WTC11 (cell line): ENCODE results near the gene UGP2. TPM values are rescaled to one million over a fixed set of nuclear protein-coding genes. Genes with fewer than 3 reads are reported as not detected.

Experiments used
- ATAC-seq: fragments of 200-7000 bp; cut with Tn5 transposase; 2 replicates; pipeline ENCODE4 v1.10.0; 2021; ENCODE audit warnings: mild to moderate bottlenecking, moderate library complexity
- CTCF ChIA-PET: fragments of 300-600 bp; sonication (Branson Sonifier 250); formaldehyde crosslinking; loops from one replicate; lab custom pipeline; 2021; ENCODE audit warnings: antibody characterized with exemption; lab: Charles Lee
- POLR2A ChIA-PET: fragments of 350-600 bp; sonication (Branson Sonifier 250); formaldehyde crosslinking; loops from one replicate; lab custom pipeline; 2021; ENCODE audit warnings: antibody characterized with exemption; lab: Charles Lee
- DNase-seq: peaks from one replicate; pipeline ENCODE4 v3.0.0; 2021; ENCODE audit warnings: low spot score
- H3K27ac Mint-ChIP-seq: 2 replicates; pipeline ENCODE4 v1.8.0; 2021; ENCODE audit warnings: mixed read lengths
- H3K27me3 Mint-ChIP-seq: 2 replicates; pipeline ENCODE4 v1.8.0; 2021; ENCODE audit warnings: low read depth, mild to moderate bottlenecking, moderate library complexity, mixed read lengths
- H3K36me3 Mint-ChIP-seq: 2 replicates; pipeline ENCODE4 v1.8.0; 2021; ENCODE audit warnings: mixed read lengths
- H3K4me1 Mint-ChIP-seq: 2 replicates; pipeline ENCODE4 v1.8.0; 2022; ENCODE audit warnings: mixed read lengths
- H3K4me3 Mint-ChIP-seq: 2 replicates; pipeline ENCODE4 v1.8.0; 2021; ENCODE audit warnings: mild to moderate bottlenecking, moderate library complexity, mixed read lengths
- H3K9me3 Mint-ChIP-seq: 2 replicates; pipeline ENCODE4 v1.8.0; 2021; ENCODE audit warnings: mixed read lengths
- ATF1 ChIP-seq: sonication (generic); formaldehyde crosslinking; IDR thresholded peaks from 2 replicates; pipeline ENCODE4 v1.8.1; 2023; ENCODE audit warnings: mild to moderate bottlenecking, moderate library complexity, missing genetic modification reagents
- CREB1 ChIP-seq: sonication (generic); formaldehyde crosslinking; IDR thresholded peaks from 2 replicates; pipeline ENCODE4 v1.8.0; 2023; ENCODE audit warnings: mild to moderate bottlenecking, missing genetic modification reagents
- FOXJ3 ChIP-seq: sonication (generic); formaldehyde crosslinking; IDR thresholded peaks from 2 replicates; pipeline ENCODE4 v1.9.0; 2021; ENCODE audit warnings: missing genetic modification reagents, mild to moderate bottlenecking, borderline replicate concordance
- GABPB1 ChIP-seq: sonication (generic); formaldehyde crosslinking; IDR thresholded peaks from 2 replicates; pipeline ENCODE4 v1.8.1; 2023; ENCODE audit warnings: mild to moderate bottlenecking, missing genetic modification reagents
- HMGA2 ChIP-seq: fragments of 250-450 bp; sonication (Bioruptor Pico); IDR thresholded peaks from 2 replicates; pipeline ENCODE4 v1.4.0; 2021; ENCODE audit warnings: mild to moderate bottlenecking, moderate library complexity
- KAT7 ChIP-seq: sonication (generic); formaldehyde crosslinking; IDR thresholded peaks from 2 replicates; pipeline ENCODE4 v1.8.1; 2023; ENCODE audit warnings: missing genetic modification reagents, mild to moderate bottlenecking, borderline replicate concordance
- NFATC4 ChIP-seq: fragments of 250-450 bp; sonication (Bioruptor Pico); IDR thresholded peaks from 2 replicates; pipeline ENCODE4 v1.9.0; 2021; ENCODE audit warnings: mild to moderate bottlenecking
- NFYB ChIP-seq: sonication (generic); formaldehyde crosslinking; conservative IDR thresholded peaks from 2 replicates; pipeline ENCODE4 v1.8.0; 2022; ENCODE audit warnings: low read depth, missing genetic modification reagents
- NR2C2 ChIP-seq: sonication (generic); formaldehyde crosslinking; IDR thresholded peaks from 2 replicates; pipeline ENCODE4 v1.8.0; 2022; ENCODE audit warnings: mild to moderate bottlenecking, missing genetic modification reagents
- RELA ChIP-seq: sonication (generic); formaldehyde crosslinking; IDR thresholded peaks from 2 replicates; pipeline ENCODE4 v1.8.1; 2022; ENCODE audit warnings: missing genetic modification reagents, mild to moderate bottlenecking, borderline replicate concordance
- RORB ChIP-seq: fragments of 250-450 bp; sonication (Bioruptor Pico); IDR thresholded peaks from 2 replicates; pipeline ENCODE4 v1.9.0; 2021; ENCODE audit warnings: mild to moderate bottlenecking
- SMAD3 ChIP-seq: sonication (generic); formaldehyde crosslinking; IDR thresholded peaks from 2 replicates; pipeline ENCODE4 v1.8.0; 2022; ENCODE audit warnings: missing genetic modification reagents, mild to moderate bottlenecking, borderline replicate concordance
- TEAD4 ChIP-seq: sonication (generic); formaldehyde crosslinking; IDR thresholded peaks from 2 replicates; pipeline ENCODE4 v1.8.0; 2022; ENCODE audit warnings: mild to moderate bottlenecking, missing genetic modification reagents
- ZBTB21 ChIP-seq: sonication (generic); formaldehyde crosslinking; IDR thresholded peaks from 2 replicates; pipeline ENCODE4 v1.8.1; 2023; ENCODE audit warnings: mild to moderate bottlenecking, missing genetic modification reagents, borderline replicate concordance
- ZNF219 ChIP-seq: sonication (generic); formaldehyde crosslinking; IDR thresholded peaks from 2 replicates; pipeline ENCODE4 v1.8.0; 2023; ENCODE audit warnings: missing genetic modification reagents, mild to moderate bottlenecking, borderline replicate concordance
- ZNF263 ChIP-seq: sonication (generic); formaldehyde crosslinking; IDR thresholded peaks from 2 replicates; pipeline ENCODE4 v1.8.1; 2022; ENCODE audit warnings: low read depth, mild to moderate bottlenecking, moderate library complexity, missing genetic modification reagents
- ZNF416 ChIP-seq: fragments of 250-450 bp; sonication (Bioruptor Pico); IDR thresholded peaks from 2 replicates; pipeline ENCODE4 v1.9.0; 2021; ENCODE audit warnings: mild to moderate bottlenecking, inconsistent platforms
- ZNF423 ChIP-seq: fragments of 250-450 bp; sonication (Bioruptor Pico); IDR thresholded peaks from 2 replicates; pipeline ENCODE4 v2.1.2; 2022; ENCODE audit warnings: mild to moderate bottlenecking, moderate library complexity
- total RNA-seq: library from RNA; stranded (reverse); gene quantifications from 3 replicates; pipeline ENCODE4 v1.2.3, GENCODE V29; 2021
- TF ChIP-seq, protein P1 (sequence below): sonication (generic); formaldehyde crosslinking; IDR thresholded peaks from 2 replicates; pipeline ENCODE4 v1.8.0; 2023; ENCODE audit warnings: missing genetic modification reagents
- TF ChIP-seq, protein P2 (sequence below): fragments of 250-450 bp; sonication (Bioruptor Pico); conservative IDR thresholded peaks from 2 replicates; pipeline ENCODE4 v1.9.0; 2021; ENCODE audit warnings: mild to moderate bottlenecking
- TF ChIP-seq, protein P3 (sequence below): sonication (generic); formaldehyde crosslinking; IDR thresholded peaks from 2 replicates; pipeline ENCODE4 v1.8.1; 2023; ENCODE audit warnings: mild to moderate bottlenecking, missing genetic modification reagents, borderline replicate concordance
- TF ChIP-seq, protein P4 (sequence below): sonication (generic); formaldehyde crosslinking; IDR thresholded peaks from 2 replicates; pipeline ENCODE4 v1.8.1; 2023; ENCODE audit warnings: mild to moderate bottlenecking, missing genetic modification reagents, moderate library complexity
- TF ChIP-seq, protein P5 (sequence below): fragments of 250-450 bp; sonication (Bioruptor Pico); IDR thresholded peaks from 2 replicates; pipeline ENCODE4 v2.1.2; 2022; ENCODE audit warnings: mild to moderate bottlenecking, moderate library complexity
- TF ChIP-seq, protein P6 (sequence below): fragments of 250-450 bp; sonication (Bioruptor Pico); IDR thresholded peaks from 2 replicates; pipeline ENCODE4 v1.9.0; 2021; ENCODE audit warnings: mild to moderate bottlenecking
- TF ChIP-seq, protein P7 (sequence below): sonication (generic); formaldehyde crosslinking; IDR thresholded peaks from 2 replicates; pipeline ENCODE4 v1.8.1; 2022; ENCODE audit warnings: low read depth, missing genetic modification reagents, borderline replicate concordance

The UGP2 gene
- total RNA-seq, 1 experiment from 2014 or later = 543 TPM

DNA sequence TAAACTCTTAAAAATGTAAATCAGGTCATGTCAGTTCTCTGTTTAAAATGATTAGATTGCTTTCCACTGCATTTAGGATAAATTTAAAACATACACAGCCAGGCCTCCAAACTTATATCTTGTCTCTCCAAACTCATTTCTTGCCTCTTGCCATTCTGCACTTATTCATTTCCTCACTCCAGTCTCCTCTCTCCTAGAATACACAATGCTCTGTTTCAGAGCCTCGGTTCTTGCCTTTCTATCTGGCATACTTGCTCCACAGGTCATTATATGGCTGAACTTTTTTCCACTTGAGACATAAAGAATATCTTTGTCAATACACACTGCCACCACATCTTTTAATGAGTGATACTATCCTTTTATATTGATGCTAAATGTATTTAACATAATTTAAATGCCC is 10.5 kb upstream of the UGP2 start:
- CTCF ChIA-PET = no interaction called here
- H3K27ac Mint-ChIP-seq = no peak overlapping the region
- TF ChIP-seq NR2C2 (CRISPR knock-in tag) = no peak
- no peak for TF ChIP-seq NFATC4 (CRISPR knock-in tag)
- TF ChIP-seq CREB1 (CRISPR knock-in tag) = no peak
- TF ChIP-seq ZNF416 = no peak
- no peak for TF ChIP-seq HMGA2 (CRISPR knock-in tag)
- TF ChIP-seq, protein P1, sequence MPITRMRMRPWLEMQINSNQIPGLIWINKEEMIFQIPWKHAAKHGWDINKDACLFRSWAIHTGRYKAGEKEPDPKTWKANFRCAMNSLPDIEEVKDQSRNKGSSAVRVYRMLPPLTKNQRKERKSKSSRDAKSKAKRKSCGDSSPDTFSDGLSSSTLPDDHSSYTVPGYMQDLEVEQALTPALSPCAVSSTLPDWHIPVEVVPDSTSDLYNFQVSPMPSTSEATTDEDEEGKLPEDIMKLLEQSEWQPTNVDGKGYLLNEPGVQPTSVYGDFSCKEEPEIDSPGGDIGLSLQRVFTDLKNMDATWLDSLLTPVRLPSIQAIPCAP (CRISPR knock-in tag) = no peak
- TF ChIP-seq TEAD4 = no peak
- no peak for TF ChIP-seq GABPB1 (CRISPR knock-in tag)
- TF ChIP-seq, protein P2, sequence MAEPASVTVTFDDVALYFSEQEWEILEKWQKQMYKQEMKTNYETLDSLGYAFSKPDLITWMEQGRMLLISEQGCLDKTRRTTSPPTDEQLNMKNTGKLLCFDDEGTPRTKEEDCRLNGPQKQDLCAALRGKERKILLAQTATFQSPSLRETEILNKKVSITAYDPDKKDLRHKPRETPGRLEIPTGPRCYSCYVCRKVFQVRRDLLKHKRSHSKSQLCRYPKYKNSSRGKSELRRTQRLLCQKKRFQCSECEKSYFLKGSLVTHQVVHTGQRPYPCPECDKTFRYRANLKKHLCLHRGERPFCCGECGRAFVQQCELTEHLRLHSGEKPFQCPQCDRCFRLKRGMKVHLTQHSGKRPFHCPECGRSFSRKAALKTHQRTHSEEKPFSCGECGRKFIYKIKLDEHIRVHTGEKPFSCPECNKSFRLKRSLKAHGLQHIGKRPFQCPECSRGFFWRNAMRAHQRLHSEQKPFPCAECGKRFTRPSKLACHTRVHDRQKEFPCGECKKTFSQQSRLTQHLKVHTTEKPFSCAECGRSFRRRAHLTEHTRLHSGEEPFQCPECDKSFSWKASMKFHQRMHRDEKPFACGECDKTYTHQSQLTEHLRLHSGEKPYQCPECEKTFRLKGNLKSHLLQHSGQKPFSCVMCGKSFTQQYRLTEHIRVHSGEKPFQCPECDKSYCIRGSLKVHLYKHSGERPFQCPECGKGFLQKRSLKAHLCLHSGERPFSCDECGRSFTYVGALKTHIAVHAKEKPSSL = no peak
- TF ChIP-seq ZNF219 (CRISPR knock-in tag) = no peak
- TF ChIP-seq KAT7 (CRISPR knock-in tag) = no peak
- TF ChIP-seq ATF1 (CRISPR knock-in tag) = no peak
- TF ChIP-seq, protein P3, sequence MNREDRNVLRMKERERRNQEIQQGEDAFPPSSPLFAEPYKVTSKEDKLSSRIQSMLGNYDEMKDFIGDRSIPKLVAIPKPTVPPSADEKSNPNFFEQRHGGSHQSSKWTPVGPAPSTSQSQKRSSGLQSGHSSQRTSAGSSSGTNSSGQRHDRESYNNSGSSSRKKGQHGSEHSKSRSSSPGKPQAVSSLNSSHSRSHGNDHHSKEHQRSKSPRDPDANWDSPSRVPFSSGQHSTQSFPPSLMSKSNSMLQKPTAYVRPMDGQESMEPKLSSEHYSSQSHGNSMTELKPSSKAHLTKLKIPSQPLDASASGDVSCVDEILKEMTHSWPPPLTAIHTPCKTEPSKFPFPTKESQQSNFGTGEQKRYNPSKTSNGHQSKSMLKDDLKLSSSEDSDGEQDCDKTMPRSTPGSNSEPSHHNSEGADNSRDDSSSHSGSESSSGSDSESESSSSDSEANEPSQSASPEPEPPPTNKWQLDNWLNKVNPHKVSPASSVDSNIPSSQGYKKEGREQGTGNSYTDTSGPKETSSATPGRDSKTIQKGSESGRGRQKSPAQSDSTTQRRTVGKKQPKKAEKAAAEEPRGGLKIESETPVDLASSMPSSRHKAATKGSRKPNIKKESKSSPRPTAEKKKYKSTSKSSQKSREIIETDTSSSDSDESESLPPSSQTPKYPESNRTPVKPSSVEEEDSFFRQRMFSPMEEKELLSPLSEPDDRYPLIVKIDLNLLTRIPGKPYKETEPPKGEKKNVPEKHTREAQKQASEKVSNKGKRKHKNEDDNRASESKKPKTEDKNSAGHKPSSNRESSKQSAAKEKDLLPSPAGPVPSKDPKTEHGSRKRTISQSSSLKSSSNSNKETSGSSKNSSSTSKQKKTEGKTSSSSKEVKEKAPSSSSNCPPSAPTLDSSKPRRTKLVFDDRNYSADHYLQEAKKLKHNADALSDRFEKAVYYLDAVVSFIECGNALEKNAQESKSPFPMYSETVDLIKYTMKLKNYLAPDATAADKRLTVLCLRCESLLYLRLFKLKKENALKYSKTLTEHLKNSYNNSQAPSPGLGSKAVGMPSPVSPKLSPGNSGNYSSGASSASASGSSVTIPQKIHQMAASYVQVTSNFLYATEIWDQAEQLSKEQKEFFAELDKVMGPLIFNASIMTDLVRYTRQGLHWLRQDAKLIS (CRISPR knock-in tag) = no peak
- no peak for TF ChIP-seq ZNF263 (CRISPR knock-in tag)
- no peak for TF ChIP-seq RORB (CRISPR knock-in tag)
- TF ChIP-seq, protein P4, sequence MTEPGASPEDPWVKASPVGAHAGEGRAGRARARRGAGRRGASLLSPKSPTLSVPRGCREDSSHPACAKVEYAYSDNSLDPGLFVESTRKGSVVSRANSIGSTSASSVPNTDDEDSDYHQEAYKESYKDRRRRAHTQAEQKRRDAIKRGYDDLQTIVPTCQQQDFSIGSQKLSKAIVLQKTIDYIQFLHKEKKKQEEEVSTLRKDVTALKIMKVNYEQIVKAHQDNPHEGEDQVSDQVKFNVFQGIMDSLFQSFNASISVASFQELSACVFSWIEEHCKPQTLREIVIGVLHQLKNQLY (CRISPR knock-in tag) = no peak
- peaks cover 29% of the 10 kb centered on the region for H3K4me1 Mint-ChIP-seq
- POLR2A ChIA-PET = no interaction called here
- no peak for DNase-seq
- no peaks in the 10 kb centered on the region for H3K27me3 Mint-ChIP-seq
- no peak overlapping the region for H3K4me3 Mint-ChIP-seq
- H3K9me3 Mint-ChIP-seq = no peaks in the 10 kb centered on the region
- H3K36me3 Mint-ChIP-seq = no peaks in the 10 kb centered on the region
- peak; percentile 51; the same call in 1 of the 2 replicates for ATAC-seq

DNA sequence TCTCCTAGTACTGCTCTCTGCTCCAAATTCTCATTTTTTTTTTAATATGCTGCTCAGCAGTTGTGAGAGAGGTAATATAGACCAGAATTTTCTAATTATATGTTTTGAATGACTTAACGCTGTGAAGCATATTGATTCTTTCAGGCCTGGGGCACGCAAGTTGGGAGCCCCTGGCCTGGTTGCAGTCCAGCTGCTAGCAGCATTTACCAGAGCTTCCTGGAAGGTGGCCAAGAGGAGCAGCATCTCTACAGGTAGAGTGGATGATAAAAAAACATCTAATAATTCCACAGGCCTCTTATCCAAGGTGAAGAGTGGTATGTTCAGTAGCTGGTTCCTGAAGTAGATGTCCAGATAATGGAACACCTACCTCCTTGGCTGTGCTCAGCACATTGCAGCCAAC is 7.3 kb upstream of the UGP2 start:
- Mint-ChIP-seq H3K36me3 (no peaks in the 10 kb centered on the region), H3K9me3 (no peaks in the 10 kb centered on the region), H3K4me3 (no peak overlapping the region), H3K27me3 (no peaks in the 10 kb centered on the region), H3K4me1 (peaks cover 30% of the 10 kb centered on the region), H3K27ac (no peak overlapping the region)
- ChIA-PET CTCF (interaction anchor here (2.2 kb wide), 1 partner anchor 135 kb away, joined by 8 read pairs; no protein-coding TSS in a partner anchor), POLR2A (no interaction called here)
- no peak for DNase-seq
- no peak for ATAC-seq
- TF ChIP-seq SMAD3 (CRISPR knock-in tag) (no peak), NFYB (CRISPR knock-in tag) (no peak), ZBTB21 (CRISPR knock-in tag) (no peak), RELA (CRISPR knock-in tag) (no peak), FOXJ3 (CRISPR knock-in tag) (no peak), ZNF423 (CRISPR knock-in tag) (no peak)
- TF ChIP-seq, protein P5, sequence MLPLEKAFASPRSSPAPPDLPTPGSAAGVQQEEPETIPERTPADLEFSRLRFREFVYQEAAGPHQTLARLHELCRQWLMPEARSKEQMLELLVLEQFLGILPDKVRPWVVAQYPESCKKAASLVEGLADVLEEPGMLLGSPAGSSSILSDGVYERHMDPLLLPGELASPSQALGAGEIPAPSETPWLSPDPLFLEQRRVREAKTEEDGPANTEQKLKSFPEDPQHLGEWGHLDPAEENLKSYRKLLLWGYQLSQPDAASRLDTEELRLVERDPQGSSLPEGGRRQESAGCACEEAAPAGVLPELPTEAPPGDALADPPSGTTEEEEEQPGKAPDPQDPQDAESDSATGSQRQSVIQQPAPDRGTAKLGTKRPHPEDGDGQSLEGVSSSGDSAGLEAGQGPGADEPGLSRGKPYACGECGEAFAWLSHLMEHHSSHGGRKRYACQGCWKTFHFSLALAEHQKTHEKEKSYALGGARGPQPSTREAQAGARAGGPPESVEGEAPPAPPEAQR (CRISPR knock-in tag) = no peak
- TF ChIP-seq, protein P6, sequence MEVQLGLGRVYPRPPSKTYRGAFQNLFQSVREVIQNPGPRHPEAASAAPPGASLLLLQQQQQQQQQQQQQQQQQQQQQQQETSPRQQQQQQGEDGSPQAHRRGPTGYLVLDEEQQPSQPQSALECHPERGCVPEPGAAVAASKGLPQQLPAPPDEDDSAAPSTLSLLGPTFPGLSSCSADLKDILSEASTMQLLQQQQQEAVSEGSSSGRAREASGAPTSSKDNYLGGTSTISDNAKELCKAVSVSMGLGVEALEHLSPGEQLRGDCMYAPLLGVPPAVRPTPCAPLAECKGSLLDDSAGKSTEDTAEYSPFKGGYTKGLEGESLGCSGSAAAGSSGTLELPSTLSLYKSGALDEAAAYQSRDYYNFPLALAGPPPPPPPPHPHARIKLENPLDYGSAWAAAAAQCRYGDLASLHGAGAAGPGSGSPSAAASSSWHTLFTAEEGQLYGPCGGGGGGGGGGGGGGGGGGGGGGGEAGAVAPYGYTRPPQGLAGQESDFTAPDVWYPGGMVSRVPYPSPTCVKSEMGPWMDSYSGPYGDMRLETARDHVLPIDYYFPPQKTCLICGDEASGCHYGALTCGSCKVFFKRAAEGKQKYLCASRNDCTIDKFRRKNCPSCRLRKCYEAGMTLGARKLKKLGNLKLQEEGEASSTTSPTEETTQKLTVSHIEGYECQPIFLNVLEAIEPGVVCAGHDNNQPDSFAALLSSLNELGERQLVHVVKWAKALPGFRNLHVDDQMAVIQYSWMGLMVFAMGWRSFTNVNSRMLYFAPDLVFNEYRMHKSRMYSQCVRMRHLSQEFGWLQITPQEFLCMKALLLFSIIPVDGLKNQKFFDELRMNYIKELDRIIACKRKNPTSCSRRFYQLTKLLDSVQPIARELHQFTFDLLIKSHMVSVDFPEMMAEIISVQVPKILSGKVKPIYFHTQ (CRISPR knock-in tag) = no peak
- TF ChIP-seq, protein P7, sequence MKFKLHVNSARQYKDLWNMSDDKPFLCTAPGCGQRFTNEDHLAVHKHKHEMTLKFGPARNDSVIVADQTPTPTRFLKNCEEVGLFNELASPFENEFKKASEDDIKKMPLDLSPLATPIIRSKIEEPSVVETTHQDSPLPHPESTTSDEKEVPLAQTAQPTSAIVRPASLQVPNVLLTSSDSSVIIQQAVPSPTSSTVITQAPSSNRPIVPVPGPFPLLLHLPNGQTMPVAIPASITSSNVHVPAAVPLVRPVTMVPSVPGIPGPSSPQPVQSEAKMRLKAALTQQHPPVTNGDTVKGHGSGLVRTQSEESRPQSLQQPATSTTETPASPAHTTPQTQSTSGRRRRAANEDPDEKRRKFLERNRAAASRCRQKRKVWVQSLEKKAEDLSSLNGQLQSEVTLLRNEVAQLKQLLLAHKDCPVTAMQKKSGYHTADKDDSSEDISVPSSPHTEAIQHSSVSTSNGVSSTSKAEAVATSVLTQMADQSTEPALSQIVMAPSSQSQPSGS (CRISPR knock-in tag) = no peak
